ENCODE measurements around the gene FANCI. TPM values are rescaled to one million over a fixed set of nuclear protein-coding genes. Genes with fewer than 3 reads are reported as not detected.

Gene FANCI
- total and polyA plus RNA-seq, 2 of the 13 experiments (the other 11 are each of a cell fraction or from before 2014, with no cell fraction given): 15.7 to 68.8 TPM

- TF ChIP-seq ZNF407 (CRISPR knock-in tag; IDR thresholded peaks at IDR 0.05; ENCODE audit: not compliant biosample characterization): no peak
- TF ChIP-seq ZNF773 (CRISPR knock-in tag; IDR thresholded peaks at IDR 0.05; ENCODE audit: borderline replicate concordance): no peak
- TF ChIP-seq HINFP (CRISPR knock-in tag; IDR thresholded peaks at IDR 0.05; ENCODE audit: low read depth): no peak
- TF ChIP-seq ZFYVE20 (CRISPR knock-in tag; IDR thresholded peaks at IDR 0.05; ENCODE audit: borderline replicate concordance, low read depth): no peak
- no peak for TF ChIP-seq ZNF710 (CRISPR knock-in tag; IDR thresholded peaks at IDR 0.05; ENCODE audit: borderline replicate concordance)
- no peak for TF ChIP-seq ZNF530 (CRISPR knock-in tag; IDR thresholded peaks at IDR 0.05; ENCODE audit: low read depth)
- TF ChIP-seq DNMT1 (CRISPR knock-in tag; IDR thresholded peaks at IDR 0.05): no peak
- no peak for TF ChIP-seq ZGPAT (CRISPR knock-in tag; IDR thresholded peaks at IDR 0.05)
- no peak for TF ChIP-seq ZNF670 (CRISPR knock-in tag; IDR thresholded peaks at IDR 0.05; ENCODE audit: borderline replicate concordance)
Measured at GRCh38 chr15:89208256-89208655, 35.5 kb upstream of the FANCI start (continued).

Measured in HepG2 (cell line).